ENCODE measurements around the gene PNPLA3. TPM values are rescaled to one million over a fixed set of nuclear protein-coding genes. Genes with fewer than 3 reads are reported as not detected.

The PNPLA3 gene
- polyA plus RNA-seq, 4 donors: 0.83 to 1.9 (median 1.5) TPM

DNA sequence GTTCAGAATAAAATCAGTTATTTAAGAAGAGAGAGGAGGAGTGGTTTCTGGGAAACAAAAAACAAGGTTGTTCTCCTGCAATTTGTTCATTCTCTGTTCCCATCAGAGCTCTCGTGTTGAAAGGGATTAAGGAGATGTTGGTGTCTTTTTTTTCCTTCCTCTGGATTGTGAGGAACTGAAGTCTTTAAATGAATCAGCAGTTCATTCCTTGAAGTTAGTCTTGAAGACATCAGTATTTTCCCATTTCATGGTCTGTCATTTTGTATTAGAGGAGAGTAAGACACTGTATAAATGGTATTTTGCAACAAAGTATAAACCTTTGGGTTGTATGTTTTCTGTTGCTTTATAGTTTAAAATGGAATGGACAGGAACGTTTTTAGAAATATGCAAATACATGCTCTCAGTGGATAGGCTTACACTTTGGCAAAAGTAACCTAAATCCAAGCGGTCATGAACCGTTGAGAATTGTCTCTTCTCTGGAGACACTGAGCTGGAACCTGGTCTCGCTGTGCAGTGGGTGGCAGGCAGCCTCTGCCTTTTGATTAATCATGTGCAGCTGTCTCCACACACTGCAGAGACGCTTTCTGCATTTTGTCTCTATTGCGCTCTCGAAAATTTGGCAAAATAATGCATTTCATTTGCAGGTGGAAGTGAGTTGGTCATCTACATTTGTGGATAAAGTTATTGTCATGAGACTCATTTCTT, 64.7 kb downstream of the PNPLA3 start:
- DNase-seq (ENCODE audit: low read depth in 4 of 4, low spot score in 3 of 4): no peak

DNA sequence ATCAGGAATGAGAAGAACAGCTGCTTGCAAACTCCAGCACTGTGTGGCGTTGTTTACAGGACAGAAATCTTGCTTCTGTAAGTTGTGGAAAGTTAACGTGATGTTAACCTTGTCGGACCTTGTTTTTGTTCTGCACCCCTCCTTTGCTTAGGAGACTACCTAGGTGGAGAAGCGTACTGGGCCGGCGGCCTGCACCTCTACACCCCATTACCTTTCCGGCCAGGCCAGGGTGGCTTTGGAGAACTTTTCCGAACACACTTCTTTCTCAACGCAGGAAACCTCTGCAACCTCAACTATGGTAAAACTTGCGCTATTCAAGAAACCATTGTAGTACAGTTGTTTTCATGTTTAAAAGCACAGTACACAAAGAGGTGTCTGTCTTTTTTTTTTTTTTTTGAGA, 65.4 kb downstream of the PNPLA3 start:
- no peak for DNase-seq (ENCODE audit: low read depth in 4 of 4, low spot score in 3 of 4)

DNA sequence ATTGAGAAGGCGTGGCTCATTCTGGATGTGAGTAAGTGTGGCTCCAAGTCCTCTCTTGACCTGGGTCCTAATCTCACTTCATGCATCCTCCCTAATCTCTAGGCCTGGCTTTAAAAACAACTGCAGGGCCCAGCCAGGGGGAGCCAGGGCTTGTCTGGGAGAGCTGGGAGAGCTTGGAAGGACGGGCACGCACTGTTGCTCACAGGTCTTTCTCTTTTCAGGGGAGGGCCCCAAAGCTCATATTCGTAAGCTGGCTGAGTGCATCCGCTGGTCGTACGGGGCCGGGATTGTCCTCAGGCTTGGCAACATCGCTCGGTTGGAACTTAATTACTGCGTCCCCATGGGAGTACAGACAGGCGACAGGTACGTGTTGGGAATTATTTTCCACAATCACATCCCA, 66.4 kb downstream of the PNPLA3 start:
- no peak for DNase-seq (ENCODE audit: low read depth in 4 of 4, low spot score in 3 of 4)

DNA sequence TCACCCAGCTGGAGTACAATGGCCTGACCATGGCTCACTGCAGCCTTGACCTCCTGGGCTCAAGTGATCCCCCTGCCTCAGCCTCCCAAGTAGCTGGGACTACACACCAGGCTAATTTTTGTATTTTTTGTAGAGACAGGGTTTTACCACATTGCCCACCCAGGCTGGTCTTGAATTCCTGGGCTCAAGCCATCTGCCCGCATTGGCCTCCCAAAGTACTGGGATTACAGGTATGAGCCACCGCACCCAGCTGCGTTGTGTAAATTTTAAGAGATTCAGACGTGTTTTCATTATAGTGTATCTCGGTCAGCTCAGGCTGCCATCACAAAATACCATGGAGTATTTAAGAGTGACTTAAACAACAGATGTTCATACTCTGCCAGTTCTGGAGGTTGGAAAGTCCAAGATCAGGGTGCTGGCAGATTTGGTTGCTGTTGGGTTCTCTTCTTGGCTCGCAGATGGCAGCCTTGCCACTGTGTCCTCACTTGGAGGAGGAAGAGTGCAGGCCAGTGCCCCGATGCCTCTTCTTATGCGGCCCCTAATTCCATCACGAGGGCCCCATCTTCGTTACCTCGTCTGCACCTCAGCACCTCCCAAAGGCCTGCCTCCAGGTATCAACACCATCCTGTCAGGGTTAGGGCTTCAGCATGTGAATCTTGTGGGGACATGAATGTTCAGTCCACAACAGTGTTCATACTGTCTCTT, 67.9 kb downstream of the PNPLA3 start:
- DNase-seq (ENCODE audit: low read depth in 4 of 4, low spot score in 3 of 4): no peak

DNA sequence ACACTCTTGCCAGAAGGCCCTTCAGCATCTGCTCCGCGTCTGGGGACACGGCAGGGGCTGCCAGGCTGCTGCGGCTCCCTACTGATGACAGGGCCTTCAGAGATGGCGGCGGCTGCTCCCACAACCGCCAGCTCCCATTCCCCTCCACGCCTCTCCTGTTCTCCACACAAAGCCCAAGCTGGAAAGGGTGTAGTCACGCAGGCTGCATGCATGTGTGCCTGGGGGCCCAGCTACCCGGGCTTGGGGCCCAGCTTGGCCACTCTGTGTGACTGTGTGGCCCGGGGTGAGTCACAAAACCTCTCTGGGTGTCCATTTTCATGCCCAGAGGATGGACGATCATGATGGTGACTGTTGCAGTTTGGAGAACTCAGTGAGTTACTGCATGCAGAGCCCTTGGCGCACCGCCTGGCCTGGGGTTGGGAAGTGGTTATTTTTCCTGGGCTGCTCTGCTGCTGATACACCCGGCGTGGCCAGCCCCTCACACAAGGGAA, 68.8 kb downstream of the PNPLA3 start:
- no peak for DNase-seq (ENCODE audit: low read depth in 4 of 4, low spot score in 3 of 4)

DNA sequence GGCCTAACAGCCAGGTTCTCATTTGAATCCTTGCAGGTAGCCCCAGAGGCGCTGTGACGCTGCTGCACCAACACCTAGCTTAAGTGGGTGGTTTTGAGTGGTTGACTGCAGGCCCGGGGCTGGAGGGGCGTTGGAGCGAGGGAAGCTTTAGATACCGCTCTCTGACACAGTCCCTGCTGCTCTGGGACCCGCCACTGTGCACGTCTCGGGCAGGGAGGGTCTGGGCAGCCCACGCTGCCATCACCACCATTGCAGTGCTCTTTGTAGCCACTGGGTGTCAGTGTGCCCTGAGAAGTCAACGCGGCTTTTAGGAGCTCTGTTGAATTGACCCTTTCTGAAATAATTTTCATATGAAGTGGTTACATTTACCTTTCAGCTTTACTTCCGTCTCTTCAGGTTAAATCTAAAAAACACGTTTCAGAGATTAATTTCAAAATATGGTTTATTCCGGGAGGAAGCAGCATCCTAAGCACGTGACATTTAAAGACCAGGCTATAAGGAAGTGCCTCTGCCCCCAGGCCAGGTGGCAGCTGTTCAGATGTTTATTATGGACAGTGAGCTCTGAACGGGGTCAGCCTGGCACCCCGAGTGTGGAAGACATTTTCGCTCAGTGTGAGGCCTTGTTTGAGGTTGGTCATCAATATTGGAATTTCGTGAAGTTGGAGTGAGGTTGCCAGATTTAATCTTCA, 69.6 kb downstream of the PNPLA3 start:
- DNase-seq (ENCODE audit: low read depth in 4 of 4, low spot score in 3 of 4): peak in 3 of 4 donors; percentile 20 to 29 (median 27)

DNA sequence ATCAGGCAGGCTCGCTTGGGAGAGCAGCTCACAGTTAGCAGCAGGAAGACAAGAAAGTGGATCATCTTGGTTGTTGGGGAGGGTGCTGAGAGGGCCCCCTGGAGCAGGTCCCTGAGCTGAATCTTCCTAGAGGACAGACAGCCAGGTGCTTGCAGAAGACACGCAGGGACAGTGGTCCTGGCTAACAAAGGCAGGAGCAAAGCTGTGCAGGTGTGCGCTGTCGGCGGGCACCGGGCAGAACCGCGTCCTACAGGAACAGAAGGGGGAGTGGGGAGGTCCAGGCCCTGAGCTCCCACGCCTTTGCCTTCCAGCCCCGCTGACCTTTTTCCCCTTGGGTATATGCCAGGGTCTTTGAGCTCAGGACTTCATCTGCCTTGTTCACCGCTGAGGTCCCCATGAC, 70.4 kb downstream of the PNPLA3 start:
- DNase-seq (ENCODE audit: low read depth in 4 of 4, low spot score in 3 of 4): no peak

DNA sequence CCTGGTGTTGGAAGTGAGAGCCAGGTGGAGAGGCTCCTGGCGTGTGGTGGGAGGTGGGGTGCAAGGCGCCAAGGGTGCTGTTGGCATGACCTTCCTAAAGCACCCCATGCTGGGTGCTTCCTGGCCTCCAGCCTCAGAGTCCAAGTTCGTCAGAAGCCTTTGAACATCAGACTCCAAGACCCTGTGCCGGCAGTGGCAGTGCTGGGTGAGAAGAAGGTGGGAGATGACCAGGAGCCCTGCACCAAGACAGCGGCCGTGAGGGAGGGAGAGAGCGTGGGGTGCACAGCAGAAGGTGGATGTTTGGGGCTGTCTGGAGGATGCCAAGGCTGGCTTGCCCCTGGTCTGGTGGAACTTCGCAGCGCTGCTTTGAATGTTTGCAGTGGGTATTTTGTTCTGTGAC, 70.8 kb downstream of the PNPLA3 start:
- DNase-seq (ENCODE audit: low read depth in 4 of 4, low spot score in 3 of 4): no peak

DNA sequence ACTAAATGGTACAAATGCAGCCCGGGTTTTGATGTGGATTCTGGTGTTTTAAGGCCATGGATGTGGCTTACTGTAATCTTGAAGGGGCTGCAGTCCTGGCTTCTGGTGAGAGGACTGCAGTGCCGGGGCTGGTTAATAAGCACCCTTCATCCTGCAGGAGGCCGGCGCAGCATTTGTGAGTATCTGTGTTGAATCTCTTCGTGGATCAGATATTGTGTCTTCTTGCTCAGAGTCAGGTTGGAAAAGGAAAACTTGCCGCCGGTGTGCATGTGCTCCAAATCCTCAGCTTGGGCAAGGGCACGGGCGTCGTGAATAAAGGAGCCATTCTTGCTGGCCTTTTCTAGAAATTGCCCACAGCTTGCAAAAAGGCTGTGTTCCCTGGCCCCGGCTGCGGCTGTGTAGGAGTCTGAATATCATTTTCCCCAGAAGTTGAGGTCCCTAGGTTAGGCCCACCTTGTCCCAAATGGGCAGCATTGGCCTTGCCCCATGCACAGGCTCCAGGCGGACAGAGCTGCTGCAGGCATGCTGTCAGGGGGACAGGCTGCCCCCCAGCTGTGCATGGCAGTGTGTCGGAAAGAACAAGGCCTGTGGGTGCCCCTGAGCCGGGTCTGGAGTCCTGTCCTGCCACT, 71.6 kb downstream of the PNPLA3 start:
- no peak for DNase-seq (ENCODE audit: low read depth in 4 of 4, low spot score in 3 of 4)

GRCh38 chr22:43995798-43996169, 72.2 kb downstream of the PNPLA3 start:
- DNase-seq (ENCODE audit: low read depth in 4 of 4, low spot score in 3 of 4): no peak

DNA sequence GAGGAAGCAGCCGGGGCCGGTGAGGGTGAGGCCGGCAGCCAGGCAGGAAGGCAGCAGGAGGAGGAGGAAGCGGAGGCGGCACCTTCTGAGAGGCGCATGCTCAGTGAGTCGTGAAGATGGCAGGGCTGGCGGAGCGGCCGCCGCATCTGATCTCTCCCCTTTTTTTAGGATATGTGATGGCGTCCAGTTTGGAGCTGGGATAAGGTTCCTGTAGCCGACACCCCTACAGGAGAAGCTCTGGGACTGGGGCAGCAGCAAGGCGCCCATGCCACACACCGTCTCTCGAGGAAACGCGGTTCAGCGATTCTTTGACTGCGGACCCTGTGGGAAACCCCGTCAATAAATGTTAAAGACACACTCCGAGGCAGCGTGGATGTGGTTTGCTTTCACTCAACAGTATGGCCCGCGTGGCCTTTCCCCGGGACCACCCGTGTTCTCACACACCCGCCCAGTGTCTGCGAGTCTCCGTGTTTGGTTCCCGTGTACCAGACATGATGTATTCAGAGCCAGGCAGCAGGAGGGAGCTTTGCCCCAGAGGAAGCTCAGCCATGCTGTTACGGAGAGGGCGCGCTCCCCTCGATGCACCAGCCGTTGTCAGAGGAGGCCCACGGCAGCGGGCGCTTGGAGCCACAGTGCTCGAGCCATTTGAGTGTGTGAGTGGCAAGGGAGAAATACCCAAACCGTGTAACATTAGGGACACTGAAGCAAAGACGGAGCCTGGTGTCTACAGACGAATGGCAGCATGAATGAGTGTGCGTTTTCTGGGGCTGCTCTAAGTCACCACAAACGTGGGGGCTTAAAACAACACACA, 72.8 kb downstream of the PNPLA3 start:
- peak in 1 of 4 donors; percentile 22 for DNase-seq (ENCODE audit: low read depth in 4 of 4, low spot score in 3 of 4)

DNA sequence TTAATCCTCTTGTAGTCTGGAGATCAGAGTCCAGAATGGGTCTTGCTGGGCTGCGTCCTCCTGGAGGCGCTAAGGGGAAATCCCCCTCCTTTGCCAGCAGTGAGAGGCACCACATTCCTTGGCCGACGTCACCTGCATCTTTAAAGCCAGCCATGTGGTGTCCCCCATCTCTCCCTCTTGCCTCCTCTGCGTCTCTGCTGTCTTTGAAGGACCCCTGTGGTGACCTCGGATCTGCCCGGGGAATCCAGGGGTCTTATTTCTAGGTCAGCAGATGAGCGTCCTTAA, 73.3 kb downstream of the PNPLA3 start:
- DNase-seq (ENCODE audit: low read depth in 4 of 4, low spot score in 3 of 4): no peak

Other genes with a start within 250 kb of the PNPLA3 start
- 1 to 10 TPM; 4.4 to 5.4 (median 4.9) TPM for gene EFCAB6, start 111.5 kb upstream of the PNPLA3 start, polyA plus RNA-seq (ENCODE audit: insufficient read length in 4 of 4)
- 1 to 10 TPM; 1.9 to 3.4 (median 2.3) TPM for gene SULT4A1, start 61.3 kb upstream of the PNPLA3 start, polyA plus RNA-seq (ENCODE audit: insufficient read length in 4 of 4)
- gene PNPLA5, start 31.8 kb upstream of the PNPLA3 start, polyA plus RNA-seq (ENCODE audit: insufficient read length in 4 of 4): under 1 TPM in 1 of 4 donors, not detected in 3; 0.12 TPM
- gene SAMM50, start 31.6 kb downstream of the PNPLA3 start, polyA plus RNA-seq (ENCODE audit: insufficient read length in 4 of 4): 10 to 100 TPM; 63.6 to 67.0 (median 65.7) TPM
- gene PARVB, start 100.5 kb downstream of the PNPLA3 start, polyA plus RNA-seq (ENCODE audit: insufficient read length in 4 of 4): 10 to 100 TPM; 21.2 to 25.0 (median 23.0) TPM